ENCODE data around the gene RAVER1.
A peak's percentile ranks its signal among the peaks of the same experiment; 100 is the strongest.
"Not testable (repeated sequence)": the region's sequence is repeated elsewhere in the genome, so short reads cannot be mapped to it uniquely, and the experiment has no call there.

RAVER1 gene

GRCh38 chr19:10332965-10333757, at the start of gene RAVER1:
RAVER1 (minus strand) TSS chr19:10333529; CDS start chr19:10333507, 22 bp downstream.
- H3K4me3 ChIP-seq (ENCODE audit: low read depth, low read length), result peak within 1 kb of the TSS; percentile 80
- DNase-seq (ENCODE audit: low read depth), result peak; percentile 92

DNA sequence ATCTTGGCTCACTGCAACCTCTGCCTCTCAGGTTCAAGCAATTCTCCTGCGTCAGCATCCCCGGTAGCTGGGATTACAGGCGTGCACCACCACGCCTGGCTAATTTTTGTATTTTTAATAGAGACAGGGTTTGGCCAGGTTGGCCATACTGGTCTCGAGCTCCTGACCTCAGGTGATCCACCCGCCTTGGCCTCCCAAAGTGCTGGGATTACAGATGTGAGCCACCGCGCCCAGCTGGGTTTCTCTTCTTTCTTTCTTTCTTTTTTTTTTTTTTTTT, 49.8 kb upstream of the RAVER1 start:
- not testable (repeated sequence) for DNase-seq (ENCODE audit: low read depth); H3K4me3 ChIP-seq (ENCODE audit: low read depth, low read length)

DNA sequence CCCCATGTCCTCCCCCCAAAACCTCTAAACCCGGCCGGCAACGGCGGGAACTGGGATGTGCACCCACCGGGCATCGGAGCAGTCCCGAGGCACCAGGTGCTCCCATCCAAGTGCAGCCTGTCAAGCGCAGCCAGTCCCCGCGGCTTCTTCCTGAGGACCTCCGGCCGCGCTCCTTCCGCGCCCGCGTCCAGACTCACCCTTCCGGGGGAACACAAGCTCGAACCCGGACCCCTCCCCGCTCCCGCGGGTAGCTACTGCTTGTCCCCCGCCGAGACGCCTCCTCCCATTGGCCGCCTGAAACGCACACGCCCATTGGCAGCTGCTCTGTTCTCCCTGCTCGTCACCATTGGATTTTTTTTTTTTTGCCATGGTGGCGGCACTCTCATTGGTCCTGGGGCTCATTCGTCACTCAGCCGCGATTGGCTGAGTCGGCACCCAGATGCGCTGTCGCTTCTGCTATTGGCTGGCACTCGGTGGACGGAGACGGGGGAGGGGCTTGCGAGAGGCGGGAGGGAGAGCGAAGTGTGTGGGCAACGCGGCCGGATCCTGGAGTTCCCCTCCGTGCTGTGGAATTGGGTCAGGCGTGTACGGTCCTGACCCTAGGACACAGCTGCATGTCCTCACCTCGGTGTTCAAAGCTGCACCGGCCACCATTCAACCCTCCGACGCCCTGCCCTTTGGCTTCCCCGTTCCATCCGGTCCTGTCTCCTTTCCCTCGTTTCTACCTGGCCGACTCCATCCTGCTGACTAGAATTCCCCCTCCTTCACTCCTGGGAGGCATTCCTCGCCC, 47.2 kb upstream of the RAVER1 start, which contains the start of gene TYK2:
Gene TYK2 (minus strand): TSS at position 260 of the 790 bp plus-strand sequence. CDS start 2,166 bp downstream, outside the sequence.
- peak within 1 kb of the TSS; percentile 98 for H3K4me3 ChIP-seq (ENCODE audit: low read depth, low read length)
- peak; percentile 95 for DNase-seq (ENCODE audit: low read depth)

DNA sequence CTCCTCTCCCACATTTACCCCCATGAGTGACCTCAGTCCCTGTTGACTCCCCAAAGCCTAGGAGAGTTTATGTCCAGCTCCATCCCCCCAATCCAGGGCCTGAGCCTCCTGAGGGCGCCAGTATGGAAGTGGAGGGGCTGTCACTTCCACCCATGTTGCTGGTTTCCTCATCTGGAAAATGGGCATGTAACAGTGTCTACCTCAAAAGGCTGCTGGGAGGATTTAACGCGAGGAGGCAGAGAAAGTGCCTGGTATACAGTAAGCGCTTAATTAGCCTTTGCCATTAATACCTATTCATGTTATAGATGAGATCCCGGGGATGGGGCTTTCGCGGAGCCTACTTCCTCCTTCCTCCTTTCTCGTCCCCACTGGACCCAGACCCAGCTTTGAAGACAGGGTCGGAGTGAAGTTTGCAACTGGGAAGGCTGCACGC, 46.6 kb upstream of the RAVER1 start:
- no peak for DNase-seq (ENCODE audit: low read depth)

GRCh38 chr19:10378124-10378523, 44.8 kb upstream of the RAVER1 start:
- DNase-seq (ENCODE audit: low read depth), result no peak
- no peak overlapping the region for H3K4me3 ChIP-seq (ENCODE audit: low read depth, low read length)

More for the DNA sequence above, 46.6 kb upstream of the RAVER1 start:
- peak overlapping the region; percentile 98 for H3K4me3 ChIP-seq (ENCODE audit: low read depth, low read length)

DNA sequence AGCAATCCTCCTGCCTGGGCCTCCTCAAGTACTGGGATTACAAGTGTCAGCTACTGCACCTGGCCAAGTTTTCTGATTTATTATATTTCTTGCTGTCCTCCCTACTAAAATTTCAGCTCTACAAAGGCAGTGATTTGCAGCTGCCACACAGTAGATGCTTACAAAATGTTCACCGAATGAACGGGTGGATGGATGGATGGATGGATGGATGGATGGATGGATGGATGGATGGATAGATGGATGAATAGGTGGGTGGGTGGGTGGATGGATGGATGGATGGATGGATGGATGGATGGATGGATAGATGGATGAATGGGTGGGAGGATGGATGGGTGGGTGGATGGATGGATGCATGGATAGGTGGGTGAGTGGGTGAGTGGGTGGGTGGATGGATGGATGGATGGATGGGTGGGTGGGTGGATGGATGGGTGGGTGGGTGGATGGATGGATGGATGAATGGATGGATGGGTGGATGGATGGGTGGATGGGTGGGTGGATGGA, 43.9 kb upstream of the RAVER1 start:
- not testable (repeated sequence) for DNase-seq (ENCODE audit: low read depth); H3K4me3 ChIP-seq (ENCODE audit: low read depth, low read length)

GRCh38 chr19:10374931-10375330, 41.6 kb upstream of the RAVER1 start:
- no peak for DNase-seq (ENCODE audit: low read depth)
- H3K4me3 ChIP-seq (ENCODE audit: low read depth, low read length), result no peak overlapping the region

GRCh38 chr19:10372690-10373089, 39.4 kb upstream of the RAVER1 start:
- H3K4me3 ChIP-seq (ENCODE audit: low read depth, low read length), result no peak overlapping the region
- no peak for DNase-seq (ENCODE audit: low read depth)

GRCh38 chr19:10368101-10368803, 34.9 kb upstream of the RAVER1 start:
- no peak for DNase-seq (ENCODE audit: low read depth)

GRCh38 chr19:10366950-10367512, 33.7 kb upstream of the RAVER1 start:
- H3K4me3 ChIP-seq (ENCODE audit: low read depth, low read length); DNase-seq (ENCODE audit: low read depth): not testable (repeated sequence)

More at GRCh38 chr19:10368101-10368803, 34.9 kb upstream of the RAVER1 start:
- no peak overlapping the region for H3K4me3 ChIP-seq (ENCODE audit: low read depth, low read length)

- no peak overlapping the region for H3K4me3 ChIP-seq (ENCODE audit: low read depth, low read length)
- no peak for DNase-seq (ENCODE audit: low read depth)
Measured at GRCh38 chr19:10365518-10365917, 32.2 kb upstream of the RAVER1 start.

- DNase-seq (ENCODE audit: low read depth), result no peak
- H3K4me3 ChIP-seq (ENCODE audit: low read depth, low read length), result no peak overlapping the region
Measured at GRCh38 chr19:10364644-10365043, 31.3 kb upstream of the RAVER1 start.

DNA sequence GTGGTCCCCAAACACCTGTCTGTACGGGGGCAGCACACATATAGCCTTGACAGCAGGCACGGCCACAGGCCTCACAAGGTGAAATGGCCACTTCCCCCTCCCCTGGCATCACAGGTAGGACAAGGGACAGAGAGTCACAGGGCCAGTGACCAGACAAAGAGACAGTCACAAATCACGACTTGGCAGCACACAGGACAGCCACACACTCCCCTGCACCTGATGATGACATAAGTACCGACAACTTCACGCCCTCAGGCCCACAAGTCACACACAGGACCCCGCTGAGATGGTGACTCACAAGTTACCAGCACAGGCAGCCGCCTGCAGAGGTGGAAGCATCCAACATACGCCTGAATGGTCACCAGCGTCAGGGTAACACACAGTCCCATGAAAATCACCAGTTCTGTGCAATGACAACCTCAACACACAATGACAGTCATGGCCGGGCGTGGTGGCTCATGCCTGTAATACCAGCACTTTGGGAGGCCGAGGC, 30.5 kb upstream of the RAVER1 start:
- no peak for DNase-seq (ENCODE audit: low read depth)
- no peak overlapping the region for H3K4me3 ChIP-seq (ENCODE audit: low read depth, low read length)

DNA sequence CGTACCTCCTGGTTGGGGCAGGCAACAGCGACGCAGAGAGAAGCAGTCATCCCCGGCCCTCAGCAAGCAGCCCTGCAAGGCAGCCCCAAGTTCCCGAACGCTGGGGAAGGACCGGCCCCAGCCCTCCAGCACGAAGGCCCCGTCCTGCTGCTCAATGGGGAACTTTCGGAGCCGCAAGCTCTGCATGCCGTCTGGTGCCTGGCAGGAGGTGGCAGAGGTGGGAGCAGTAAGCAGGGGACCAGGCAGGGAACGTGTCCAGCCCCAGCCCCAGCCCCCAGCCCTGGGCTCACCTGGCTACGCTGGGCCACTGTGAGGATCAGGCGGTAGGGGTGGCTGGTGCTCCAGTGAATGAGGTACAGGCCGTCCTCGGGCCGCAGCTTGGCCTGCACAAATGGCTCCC, 28.9 kb upstream of the RAVER1 start:
- no peak for DNase-seq (ENCODE audit: low read depth)

GRCh38 chr19:10361569-10362011, 28.3 kb upstream of the RAVER1 start:
- DNase-seq (ENCODE audit: low read depth), result no peak
- no peak overlapping the region for H3K4me3 ChIP-seq (ENCODE audit: low read depth, low read length)

More for the DNA sequence above, 28.9 kb upstream of the RAVER1 start:
- H3K4me3 ChIP-seq (ENCODE audit: low read depth, low read length), result no peak overlapping the region

GRCh38 chr19:10356431-10356830, 23.1 kb upstream of the RAVER1 start:
- no peak overlapping the region for H3K4me3 ChIP-seq (ENCODE audit: low read depth, low read length)
- no peak for DNase-seq (ENCODE audit: low read depth)

DNA sequence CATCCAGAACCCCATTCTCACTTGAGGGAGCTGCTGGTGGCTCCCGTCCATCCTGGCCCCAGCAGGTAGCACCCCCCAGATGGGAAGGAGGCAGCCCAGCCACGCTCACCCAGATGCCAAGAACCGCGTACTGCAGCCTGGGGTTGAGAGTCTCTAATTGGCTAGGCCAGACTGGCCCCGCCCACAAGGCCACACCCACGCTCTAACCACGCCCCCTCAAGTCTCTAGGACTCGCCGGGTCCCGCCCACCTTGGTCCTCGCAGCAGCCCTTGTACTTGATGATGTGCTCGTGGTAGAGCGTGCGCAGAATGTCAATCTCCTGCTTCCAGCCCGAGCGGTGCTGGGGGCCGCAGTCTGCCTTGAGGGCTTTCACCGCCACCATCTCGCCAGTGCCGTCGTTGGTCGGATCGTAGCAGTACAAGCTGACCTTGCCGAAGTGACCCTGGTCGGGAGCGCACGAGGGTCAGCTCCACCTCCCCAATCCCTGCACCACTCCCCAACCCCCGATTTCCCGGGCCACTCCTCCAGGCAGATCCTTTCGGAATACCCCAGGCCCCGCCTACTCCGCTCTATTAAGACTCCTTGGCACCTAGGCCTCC, 20.6 kb upstream of the RAVER1 start:
- no peak for DNase-seq (ENCODE audit: low read depth)
- no peak overlapping the region for H3K4me3 ChIP-seq (ENCODE audit: low read depth, low read length)

GRCh38 chr19:10352764-10353671, 19.7 kb upstream of the RAVER1 start:
- no peak overlapping the region for H3K4me3 ChIP-seq (ENCODE audit: low read depth, low read length)
- DNase-seq (ENCODE audit: low read depth), result no peak

Data from skeletal muscle cell (primary cell).